Activated gamma-delta T cell treated with Interleukin-2 at 50 U/mL for 16 hours (primary cell): ENCODE results near the gene ACD.
"Not testable (repeated sequence)": the region's sequence is repeated elsewhere in the genome, so short reads cannot be mapped to it uniquely, and the experiment has no call there.

Experiments used
- DNase-seq: peaks from one replicate; pipeline ENCODE4 v3.0.0-alpha.2; 2020

ACD gene

DNA sequence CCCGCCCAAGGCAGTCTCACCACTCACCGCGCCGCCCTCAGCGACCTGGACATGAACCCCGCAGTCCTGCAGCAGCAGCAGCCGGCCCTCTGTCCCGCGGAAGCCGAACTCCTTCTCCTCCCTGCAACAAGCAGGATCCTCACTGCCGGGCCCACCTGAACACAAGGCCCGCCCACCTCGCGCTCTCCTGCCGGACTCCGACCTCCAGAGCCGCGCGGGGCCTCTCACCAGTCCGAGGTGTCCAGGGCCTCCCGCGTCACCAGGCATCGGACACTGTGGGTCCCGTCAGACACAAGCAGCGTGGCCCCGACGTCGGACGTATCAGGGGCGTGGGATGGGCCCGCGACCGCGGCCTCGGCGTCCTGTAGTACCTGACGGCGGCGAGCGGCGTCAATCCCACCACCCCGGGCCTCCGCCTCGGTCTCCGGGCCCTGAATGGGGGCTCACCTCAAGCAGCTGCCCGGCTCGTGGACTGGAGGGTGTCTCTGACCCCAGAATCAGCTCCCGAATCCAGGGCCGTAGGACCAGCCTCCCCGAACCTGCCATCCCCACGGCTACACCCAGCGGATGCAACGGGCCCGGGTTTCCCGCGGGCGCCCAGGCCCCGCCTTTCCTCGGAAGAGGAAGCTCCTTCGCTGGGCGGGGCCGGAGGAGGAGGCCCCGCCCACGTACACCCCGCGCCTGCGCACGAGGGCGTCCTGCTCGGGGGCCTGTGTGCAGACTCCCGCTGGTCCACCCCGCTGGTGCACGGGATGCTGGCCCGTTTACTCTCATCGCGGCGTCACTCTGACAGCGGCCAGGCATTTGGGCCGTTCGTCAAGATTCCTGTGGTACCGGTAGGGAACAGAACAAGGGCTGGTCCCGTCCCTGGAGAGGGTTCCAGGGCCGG is at the start of gene ACD:
TSS of gene ACD (minus strand) at position 586 of the 889 bp plus-strand sequence. CDS start at position 546, 40 bp downstream.
- peak; percentile 91 for DNase-seq

DNA sequence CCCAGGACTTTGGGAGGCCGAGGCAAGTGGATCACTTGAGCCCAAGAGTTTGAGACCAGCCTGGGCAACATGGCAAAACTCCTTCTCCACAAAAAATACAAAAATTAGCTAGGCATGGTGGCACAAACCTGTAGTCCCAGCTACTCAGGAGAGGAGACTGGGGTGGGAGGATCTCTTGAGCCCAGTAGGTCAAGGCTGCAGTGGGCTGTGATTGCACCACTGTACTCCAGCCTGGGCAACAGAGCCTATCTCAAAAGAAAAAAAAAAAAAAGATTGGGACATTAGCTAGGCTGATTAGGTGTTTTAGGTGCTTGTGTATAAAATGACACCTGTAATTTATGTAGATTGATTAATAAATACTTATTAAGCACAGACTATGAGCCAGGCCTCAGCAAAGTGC is 49.0 kb upstream of the ACD start:
- no peak for DNase-seq

- DNase-seq = no peak
Observed at GRCh38 chr16:67708368-67708771, 48.3 kb upstream of the ACD start.

DNA sequence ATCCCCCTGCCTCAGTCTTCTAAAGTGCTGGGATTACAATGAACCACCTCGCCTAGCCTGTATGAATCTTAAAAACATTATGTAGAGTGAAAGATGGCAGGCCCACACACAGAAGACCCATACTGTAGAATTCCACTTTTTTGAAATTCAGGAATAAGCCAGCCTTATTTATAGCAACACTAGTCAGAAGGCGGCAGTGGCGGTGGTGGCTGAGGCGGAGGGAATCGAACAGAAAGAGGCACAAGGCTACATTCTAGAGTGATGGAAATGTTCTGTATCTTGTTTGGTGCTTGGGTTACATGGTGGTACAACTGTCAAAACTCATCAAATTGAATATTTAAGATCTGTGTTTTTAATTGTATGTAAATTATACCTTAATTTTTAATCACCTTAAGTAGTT is 47.7 kb upstream of the ACD start:
- no peak for DNase-seq

DNA sequence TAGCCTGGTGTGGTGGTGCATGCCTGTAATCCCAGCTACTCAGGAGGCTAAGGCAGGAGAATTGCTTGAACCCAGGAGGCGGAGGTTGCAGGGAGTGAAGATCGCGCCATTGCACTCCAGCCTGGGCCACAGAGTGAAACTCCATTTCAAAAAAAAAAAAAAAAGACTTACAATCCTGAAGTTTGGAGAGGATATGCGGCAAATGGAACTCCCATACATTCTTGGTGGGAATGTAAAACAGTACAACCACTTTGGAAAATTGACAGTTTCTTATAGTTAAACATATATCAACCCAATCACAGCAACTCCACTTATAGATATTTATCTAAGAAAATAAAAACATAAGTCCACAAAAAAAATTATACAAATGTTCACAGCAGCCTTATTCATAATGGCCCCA is 47.1 kb upstream of the ACD start:
- no peak for DNase-seq

DNA sequence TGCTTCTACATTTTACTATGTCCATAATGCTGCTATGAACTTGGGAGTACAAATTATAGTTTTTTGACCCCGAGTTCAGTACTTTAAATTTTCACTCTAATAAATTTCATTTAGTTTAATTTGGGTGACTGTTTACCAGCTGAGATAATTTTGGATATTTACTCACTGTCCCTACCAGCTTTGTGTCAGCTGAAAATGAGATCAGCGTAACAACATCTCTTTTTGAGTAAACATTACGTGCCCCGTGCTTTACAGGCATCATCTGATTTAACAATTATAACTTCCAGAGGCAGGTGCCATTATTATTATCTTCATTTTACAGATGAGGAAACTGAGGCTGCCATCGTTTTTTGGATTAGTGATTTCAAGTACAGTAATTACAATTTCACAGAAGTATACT is 44.0 kb upstream of the ACD start:
- no peak for DNase-seq

DNA sequence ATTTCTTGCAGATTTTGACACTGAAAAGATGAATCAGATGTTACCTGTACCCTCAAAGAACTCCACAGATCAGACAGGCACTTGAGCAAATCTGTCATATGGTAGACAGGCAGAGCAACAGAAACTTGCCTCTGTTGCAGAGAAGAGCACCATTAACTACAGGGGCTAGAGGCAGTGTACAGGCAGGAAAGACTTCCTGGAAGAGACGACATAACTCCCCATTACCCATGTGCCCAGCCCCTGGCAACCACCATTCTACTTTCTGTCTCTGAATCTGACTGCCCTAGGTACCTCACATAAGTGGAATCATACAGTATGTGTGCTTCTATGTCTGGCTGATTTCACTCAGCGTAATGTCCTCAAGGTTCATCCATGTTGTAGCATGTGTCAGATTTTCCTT is 43.6 kb upstream of the ACD start:
- DNase-seq = no peak

GRCh38 chr16:67702130-67702529 is 42.1 kb upstream of the ACD start:
- DNase-seq = no peak

DNA sequence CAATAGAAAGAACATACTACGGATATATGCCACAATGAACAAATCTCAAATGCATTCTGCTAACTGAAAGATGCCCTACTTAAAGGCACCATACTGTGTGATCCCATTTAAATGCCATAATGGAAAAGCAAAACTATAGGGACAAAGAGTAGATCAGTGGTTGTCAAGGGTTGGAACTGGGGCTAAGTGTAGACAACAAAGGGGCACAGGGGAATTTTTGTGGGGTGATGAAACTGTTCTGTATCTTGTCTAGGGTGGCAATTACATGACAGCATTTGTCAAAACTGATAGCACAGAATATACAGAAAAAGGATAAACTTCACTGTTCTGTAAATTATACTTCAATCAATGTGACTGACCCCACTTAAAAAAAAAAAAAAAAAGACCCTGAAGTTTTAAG is 41.4 kb upstream of the ACD start:
- DNase-seq = no peak

DNA sequence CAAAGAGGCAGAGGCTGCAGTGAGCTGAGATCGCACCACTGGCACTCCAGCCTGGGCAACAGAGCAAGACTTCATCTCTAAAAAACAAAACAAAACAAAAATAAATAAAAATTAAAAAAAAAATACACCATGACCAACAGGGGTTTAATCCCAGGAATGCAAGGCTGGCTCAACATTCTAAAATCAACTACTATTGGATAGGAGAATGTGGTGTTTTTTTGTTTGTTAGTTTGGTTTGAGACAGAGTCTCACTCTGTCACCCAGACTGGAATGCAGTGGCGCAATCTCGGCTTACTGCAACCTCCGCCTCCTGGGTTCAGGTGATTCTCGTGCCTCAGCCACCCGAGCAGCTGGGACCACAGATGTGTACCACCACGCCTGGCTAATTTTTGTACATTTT is 39.2 kb upstream of the ACD start:
- DNase-seq = no peak

- no peak for DNase-seq
Observed at GRCh38 chr16:67697422-67698185, 37.5 kb upstream of the ACD start.

GRCh38 chr16:67694611-67695010 is 34.6 kb upstream of the ACD start:
- DNase-seq = no peak

DNA sequence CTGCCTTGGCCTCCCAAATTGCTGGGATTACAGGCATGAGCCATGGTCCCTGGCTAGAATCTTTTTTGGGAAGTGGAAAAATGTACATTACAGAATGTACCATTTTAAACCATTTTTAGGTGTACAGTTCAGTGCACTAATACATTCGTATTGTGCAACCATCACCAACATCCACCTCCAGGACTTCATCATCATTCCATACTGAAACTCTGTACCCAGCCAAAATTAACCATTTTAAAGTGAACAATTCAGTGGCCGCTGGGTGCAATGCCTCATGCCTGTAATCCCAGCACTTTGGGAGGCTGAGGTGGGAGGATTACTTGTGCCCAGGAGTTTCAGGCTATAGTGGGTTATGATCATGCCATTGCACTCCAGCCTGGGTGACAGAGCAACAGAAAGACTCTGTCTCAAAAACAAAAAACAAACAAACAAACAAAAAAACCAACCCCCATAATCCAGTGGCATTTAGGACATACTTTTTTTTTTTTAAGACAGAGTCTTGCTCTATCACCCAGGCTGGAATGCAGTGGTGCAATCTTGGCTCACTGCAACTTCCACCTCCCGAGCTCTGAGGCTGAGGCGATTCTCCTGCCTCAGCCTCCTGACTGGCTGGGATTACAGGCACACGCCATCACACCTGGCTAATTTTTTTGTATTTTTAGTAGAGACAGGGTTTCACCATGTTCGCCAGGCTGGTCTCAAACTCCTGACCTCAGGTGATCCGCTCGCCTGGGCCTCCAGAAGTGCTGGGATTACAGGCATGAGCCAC is 33.6 kb upstream of the ACD start:
- DNase-seq = not testable (repeated sequence)

DNA sequence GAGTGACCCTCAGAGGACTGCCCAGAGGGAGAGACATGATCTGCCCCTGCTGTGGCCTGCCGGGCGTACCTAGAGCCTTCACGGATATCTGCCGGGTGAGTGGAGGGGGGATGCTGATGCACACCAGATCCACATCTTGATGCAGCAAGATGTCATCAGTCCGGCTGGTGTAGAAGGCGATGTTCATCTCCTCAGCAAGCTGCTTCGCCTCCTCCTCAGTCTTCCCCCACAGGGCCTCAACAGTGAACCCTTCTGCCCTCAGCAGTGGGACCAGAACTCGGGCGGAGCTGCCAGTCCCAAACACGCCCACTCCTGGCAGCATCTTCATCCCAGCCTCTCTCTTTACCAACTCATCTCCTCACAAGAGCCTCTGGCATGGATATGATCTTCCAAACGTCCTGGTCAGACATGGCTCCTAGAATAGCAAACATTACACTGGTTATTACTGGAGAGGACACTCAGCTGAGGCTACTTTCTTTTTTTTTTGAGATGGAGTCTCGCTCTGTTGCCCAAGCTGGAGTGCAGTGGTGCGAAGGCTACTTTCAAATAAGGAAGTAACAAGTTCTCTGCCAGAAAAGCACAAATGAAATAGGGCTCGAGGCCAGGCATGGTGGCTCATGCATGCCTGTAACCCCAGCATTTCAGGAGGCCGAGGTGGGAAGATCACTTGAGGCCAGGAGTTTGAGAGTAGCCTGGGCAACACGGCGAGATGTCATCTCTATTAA is 25.5 kb upstream of the ACD start:
- no peak for DNase-seq

DNA sequence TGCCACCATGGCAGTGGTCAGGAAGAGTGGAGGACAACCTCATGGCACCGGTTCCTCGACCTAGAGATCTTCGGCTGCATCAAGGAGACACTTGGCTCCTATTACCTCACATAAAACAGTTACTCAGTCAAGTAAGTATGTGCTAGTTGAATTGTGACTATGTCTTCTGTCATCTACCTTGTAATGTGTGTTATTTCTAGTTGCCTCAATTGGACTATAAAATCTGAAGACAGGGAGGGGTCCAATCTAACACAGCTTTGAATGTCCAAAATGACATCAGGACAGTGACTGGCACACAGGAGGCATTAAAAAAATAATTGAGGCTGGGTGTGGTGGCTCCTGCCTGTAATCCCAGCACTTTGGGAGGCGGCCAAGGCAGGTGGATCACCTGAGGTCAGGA is 23.7 kb upstream of the ACD start:
- DNase-seq = no peak

- no peak for DNase-seq
Observed at GRCh38 chr16:67679935-67680897, 20.2 kb upstream of the ACD start.

- DNase-seq = no peak
Observed at GRCh38 chr16:67678354-67679023, 18.4 kb upstream of the ACD start.

GRCh38 chr16:67677712-67678111 is 17.7 kb upstream of the ACD start:
- no peak for DNase-seq

GRCh38 chr16:67676939-67677338 is 16.9 kb upstream of the ACD start:
- DNase-seq = no peak

DNA sequence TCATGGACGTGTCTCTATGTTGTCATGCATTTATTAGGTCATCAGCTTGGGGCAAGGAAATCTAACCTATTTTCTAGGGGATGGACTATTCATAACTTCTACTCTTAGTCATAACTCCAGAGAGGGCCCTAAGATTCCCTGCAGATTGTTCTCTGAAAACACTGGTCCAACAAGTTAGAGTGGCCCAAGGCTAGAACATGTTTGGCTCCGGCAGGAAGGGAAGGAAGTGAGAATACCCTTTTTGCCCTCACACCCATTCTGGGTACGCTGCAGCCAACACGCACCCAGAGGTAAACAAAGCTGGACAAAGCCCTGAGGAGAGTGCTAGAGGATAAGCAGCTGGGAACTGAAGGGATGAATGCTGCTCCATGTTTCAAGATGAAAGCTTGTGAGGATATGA is 16.5 kb upstream of the ACD start:
- no peak for DNase-seq

- DNase-seq = no peak
Observed at GRCh38 chr16:67675999-67676398, 15.9 kb upstream of the ACD start.
